ENCODE measurements around the gene YBEY. TPM values are rescaled to one million over a fixed set of nuclear protein-coding genes. Genes with fewer than 3 reads are reported as not detected.

YBEY gene
- total and polyA plus RNA-seq, 2 donors (not counting 1 experiment from before 2014, with no cell fraction given): 15.9 to 18.6 TPM

- no peaks in the 10 kb centered on the region for H3K27me3 ChIP-seq (ENCODE audit: control insufficient read depth, insufficient read depth, low read length)
- H3K27ac ChIP-seq (ENCODE audit: insufficient read depth, low read length): no peak overlapping the region
- H3K4me2 ChIP-seq (ENCODE audit: extremely low read depth, insufficient read depth, low read length): no peak overlapping the region
- H3K79me2 ChIP-seq (ENCODE audit: control insufficient read depth, insufficient read depth, low read length): peaks cover 44% of the 10 kb centered on the region
- H2AFZ ChIP-seq (ENCODE audit: low read length): no peak overlapping the region
- no peaks in the 10 kb centered on the region for H4K20me1 ChIP-seq (ENCODE audit: control insufficient read depth, extremely low read depth, insufficient read depth, low read length)
- H3K9me3 ChIP-seq (ENCODE audit: control insufficient read depth, insufficient read depth, low read depth, low read length): no peaks in the 10 kb centered on the region
- H3K4me3 ChIP-seq (replicated peaks in 1 of 4; ENCODE audit: control extremely low read depth in 1 of 4, insufficient read depth in 1 of 4, low read depth in 3 of 4, low read length in 4 of 4): no peak overlapping the region
- no peak overlapping the region for H3K9ac ChIP-seq (ENCODE audit: insufficient read depth, low read length)
- H3K36me3 ChIP-seq (ENCODE audit: control insufficient read depth, insufficient read depth, low read length): peaks cover 4% of the 10 kb centered on the region
- H3K4me1 ChIP-seq (ENCODE audit: control insufficient read depth, extremely low read depth, insufficient read depth, low read length): peaks cover 2% of the 10 kb centered on the region
- no peak for DNase-seq (ENCODE audit: low read depth in 2 of 2)
- TF ChIP-seq EZH2 (IDR thresholded peaks at IDR 0.05; ENCODE audit: low read length, missing control alignments): no peak
- TF ChIP-seq, protein P1, sequence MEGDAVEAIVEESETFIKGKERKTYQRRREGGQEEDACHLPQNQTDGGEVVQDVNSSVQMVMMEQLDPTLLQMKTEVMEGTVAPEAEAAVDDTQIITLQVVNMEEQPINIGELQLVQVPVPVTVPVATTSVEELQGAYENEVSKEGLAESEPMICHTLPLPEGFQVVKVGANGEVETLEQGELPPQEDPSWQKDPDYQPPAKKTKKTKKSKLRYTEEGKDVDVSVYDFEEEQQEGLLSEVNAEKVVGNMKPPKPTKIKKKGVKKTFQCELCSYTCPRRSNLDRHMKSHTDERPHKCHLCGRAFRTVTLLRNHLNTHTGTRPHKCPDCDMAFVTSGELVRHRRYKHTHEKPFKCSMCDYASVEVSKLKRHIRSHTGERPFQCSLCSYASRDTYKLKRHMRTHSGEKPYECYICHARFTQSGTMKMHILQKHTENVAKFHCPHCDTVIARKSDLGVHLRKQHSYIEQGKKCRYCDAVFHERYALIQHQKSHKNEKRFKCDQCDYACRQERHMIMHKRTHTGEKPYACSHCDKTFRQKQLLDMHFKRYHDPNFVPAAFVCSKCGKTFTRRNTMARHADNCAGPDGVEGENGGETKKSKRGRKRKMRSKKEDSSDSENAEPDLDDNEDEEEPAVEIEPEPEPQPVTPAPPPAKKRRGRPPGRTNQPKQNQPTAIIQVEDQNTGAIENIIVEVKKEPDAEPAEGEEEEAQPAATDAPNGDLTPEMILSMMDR (conservative IDR thresholded peaks at IDR 0.05 in 1 of 2, IDR thresholded peaks at IDR 0.05 in 1 of 2; ENCODE audit: low read depth in 1 of 2, low read length in 2 of 2): no peak
Measured at GRCh38 chr21:46328151-46328550, 42.0 kb downstream of the YBEY start.

- H3K36me3 ChIP-seq (ENCODE audit: control insufficient read depth, insufficient read depth, low read length): peaks cover 5% of the 10 kb centered on the region
- H3K9me3 ChIP-seq (ENCODE audit: control insufficient read depth, insufficient read depth, low read depth, low read length): no peaks in the 10 kb centered on the region
- no peak overlapping the region for H3K27ac ChIP-seq (ENCODE audit: insufficient read depth, low read length)
- no peak for DNase-seq (ENCODE audit: low read depth in 2 of 2)
- H2AFZ ChIP-seq (ENCODE audit: low read length): no peak overlapping the region
- H3K4me3 ChIP-seq (replicated peaks in 1 of 4; ENCODE audit: control extremely low read depth in 1 of 4, insufficient read depth in 1 of 4, low read depth in 3 of 4, low read length in 4 of 4): no peak overlapping the region
- no peaks in the 10 kb centered on the region for H4K20me1 ChIP-seq (ENCODE audit: control insufficient read depth, extremely low read depth, insufficient read depth, low read length)
- no peak overlapping the region for H3K9ac ChIP-seq (ENCODE audit: insufficient read depth, low read length)
- no peaks in the 10 kb centered on the region for H3K27me3 ChIP-seq (ENCODE audit: control insufficient read depth, insufficient read depth, low read length)
- peaks cover 2% of the 10 kb centered on the region for H3K4me1 ChIP-seq (ENCODE audit: control insufficient read depth, extremely low read depth, insufficient read depth, low read length)
- no peak for TF ChIP-seq EZH2 (IDR thresholded peaks at IDR 0.05; ENCODE audit: low read length, missing control alignments)
- TF ChIP-seq, protein P1 (conservative IDR thresholded peaks at IDR 0.05 in 1 of 2, IDR thresholded peaks at IDR 0.05 in 1 of 2; ENCODE audit: low read depth in 1 of 2, low read length in 2 of 2): no peak
- H3K4me2 ChIP-seq (ENCODE audit: extremely low read depth, insufficient read depth, low read length): no peak overlapping the region
- H3K79me2 ChIP-seq (ENCODE audit: control insufficient read depth, insufficient read depth, low read length): peaks cover 44% of the 10 kb centered on the region
Measured at GRCh38 chr21:46329796-46330195, 43.7 kb downstream of the YBEY start.

DNA sequence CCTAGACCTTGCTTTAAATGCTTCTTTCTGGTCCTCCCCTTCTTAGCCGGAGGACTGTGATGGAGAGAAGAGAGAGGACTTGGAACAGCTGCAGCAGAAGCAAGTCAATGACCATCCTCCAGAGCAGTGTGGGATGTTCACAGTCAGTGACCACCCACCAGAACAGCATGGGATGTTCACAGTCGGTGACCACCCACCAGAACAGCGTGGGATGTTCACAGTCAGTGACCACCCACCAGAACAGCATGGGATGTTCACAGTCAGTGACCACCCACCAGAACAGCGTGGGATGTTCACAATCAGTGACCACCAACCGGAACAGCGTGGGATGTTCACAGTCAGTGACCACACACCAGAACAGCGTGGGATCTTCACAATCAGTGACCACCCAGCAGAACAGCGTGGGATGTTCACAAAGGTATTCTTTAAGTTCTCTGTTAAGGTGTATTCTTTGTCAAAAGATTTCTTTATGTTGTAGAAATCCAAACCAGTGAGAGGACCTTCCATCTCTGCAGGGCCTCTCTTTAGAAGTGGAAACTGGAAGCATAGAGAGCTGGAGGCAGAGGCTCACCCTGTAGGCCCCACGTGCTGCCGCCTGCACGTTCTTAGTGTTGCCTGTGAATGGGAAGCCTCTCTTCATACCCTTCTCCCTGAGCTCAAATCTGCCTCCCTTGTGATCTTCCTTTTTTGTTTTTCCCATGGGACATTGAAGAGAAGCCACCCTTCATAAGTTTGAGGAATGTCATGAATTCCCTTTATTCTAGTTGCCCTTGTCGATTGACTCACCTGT, 48.4 kb downstream of the YBEY start:
- Histone ChIP-seq H3K4me2 (ENCODE audit: extremely low read depth, insufficient read depth, low read length) (no peak overlapping the region), H3K27ac (ENCODE audit: insufficient read depth, low read length) (no peak overlapping the region), H3K9ac (ENCODE audit: insufficient read depth, low read length) (no peak overlapping the region), H3K36me3 (ENCODE audit: control insufficient read depth, insufficient read depth, low read length) (peaks cover 11% of the 10 kb centered on the region), H3K4me3 (replicated peaks in 1 of 4; ENCODE audit: control extremely low read depth in 1 of 4, insufficient read depth in 1 of 4, low read depth in 3 of 4, low read length in 4 of 4) (no peak overlapping the region), H2AFZ (ENCODE audit: low read length) (no peak overlapping the region), H3K79me2 (ENCODE audit: control insufficient read depth, insufficient read depth, low read length) (peaks cover 17% of the 10 kb centered on the region), H3K4me1 (ENCODE audit: control insufficient read depth, extremely low read depth, insufficient read depth, low read length) (no peaks in the 10 kb centered on the region), H4K20me1 (ENCODE audit: control insufficient read depth, extremely low read depth, insufficient read depth, low read length) (no peaks in the 10 kb centered on the region), H3K9me3 (ENCODE audit: control insufficient read depth, insufficient read depth, low read depth, low read length) (no peaks in the 10 kb centered on the region), H3K27me3 (ENCODE audit: control insufficient read depth, insufficient read depth, low read length) (no peaks in the 10 kb centered on the region)
- TF ChIP-seq EZH2 (IDR thresholded peaks at IDR 0.05; ENCODE audit: low read length, missing control alignments): no peak
- no peak for DNase-seq (ENCODE audit: low read depth in 2 of 2)
